GM12891 (cell line): Measurements from ENCODE around the gene ASB16.
"Not testable (repeated sequence)": the region's sequence is repeated elsewhere in the genome, so short reads cannot be mapped to it uniquely, and the experiment has no call there.

Experiments
- PAX5 ChIP-seq: IDR thresholded peaks from 2 replicates; pipeline ENCODE4 v1.6.1; 2011; ENCODE audit warnings: low read length, moderate library complexity, mild to moderate bottlenecking; ENCODE audit not compliant: insufficient read depth, severe bottlenecking
- POLR2A ChIP-seq: IDR thresholded peaks from 2 replicates; pipeline ENCODE4 v1.6.1; 2011; ENCODE audit warnings: low read depth, low read length, control low read depth
- POLR2AphosphoS5 ChIP-seq: IDR thresholded peaks from 2 replicates; pipeline ENCODE4 v1.6.1; 2011; ENCODE audit warnings: low read depth, low read length, control low read depth
- POU2F2 ChIP-seq: IDR thresholded peaks from 2 replicates; pipeline ENCODE4 v1.6.1; 2011; ENCODE audit warnings: low read depth, mild to moderate bottlenecking, control low read depth, low read length, moderate library complexity
- SPI1 ChIP-seq: IDR thresholded peaks from 2 replicates; pipeline ENCODE4 v1.6.1; 2011; ENCODE audit warnings: low read depth, low read length, control low read depth
- TAF1 ChIP-seq: IDR thresholded peaks from 2 replicates; pipeline ENCODE4 v1.6.1; 2011; ENCODE audit warnings: low read depth, low read length, control low read depth

DNA sequence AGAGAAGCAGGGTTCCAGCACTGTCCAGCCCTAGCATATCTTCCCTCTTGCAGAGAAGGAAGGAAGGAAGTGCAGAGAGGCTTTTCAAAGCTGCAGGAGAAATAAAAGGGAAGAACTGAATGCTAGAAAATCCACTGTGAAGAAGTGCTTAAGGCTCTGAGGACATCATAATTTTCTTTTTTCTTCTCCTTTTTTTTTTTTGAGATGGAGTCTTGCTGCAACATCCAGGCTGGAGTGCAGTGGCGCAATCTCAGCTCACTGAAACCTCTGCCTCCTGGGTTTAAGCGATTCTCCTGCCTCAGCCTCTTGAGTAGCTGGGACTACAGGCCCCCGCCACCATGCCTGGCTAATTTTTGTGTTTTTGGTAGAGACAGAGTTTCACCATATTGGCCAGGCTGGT lies 21.4 kb upstream of the ASB16 start:
- TF ChIP-seq POLR2A, SPI1, POLR2AphosphoS5, TAF1, POU2F2, PAX5: not testable (repeated sequence)
